GM19238 (cell line): ENCODE measurements around the gene GRHL1.
"Not testable (repeated sequence)": the region's sequence is repeated elsewhere in the genome, so short reads cannot be mapped to it uniquely, and the experiment has no call there.

ENCODE experiments used
- DNase-seq: peaks from one replicate; pipeline ENCODE4 v3.0.0; 2011; ENCODE audit warnings: low spot score; ENCODE audit not compliant: insufficient read length

The GRHL1 gene

DNA sequence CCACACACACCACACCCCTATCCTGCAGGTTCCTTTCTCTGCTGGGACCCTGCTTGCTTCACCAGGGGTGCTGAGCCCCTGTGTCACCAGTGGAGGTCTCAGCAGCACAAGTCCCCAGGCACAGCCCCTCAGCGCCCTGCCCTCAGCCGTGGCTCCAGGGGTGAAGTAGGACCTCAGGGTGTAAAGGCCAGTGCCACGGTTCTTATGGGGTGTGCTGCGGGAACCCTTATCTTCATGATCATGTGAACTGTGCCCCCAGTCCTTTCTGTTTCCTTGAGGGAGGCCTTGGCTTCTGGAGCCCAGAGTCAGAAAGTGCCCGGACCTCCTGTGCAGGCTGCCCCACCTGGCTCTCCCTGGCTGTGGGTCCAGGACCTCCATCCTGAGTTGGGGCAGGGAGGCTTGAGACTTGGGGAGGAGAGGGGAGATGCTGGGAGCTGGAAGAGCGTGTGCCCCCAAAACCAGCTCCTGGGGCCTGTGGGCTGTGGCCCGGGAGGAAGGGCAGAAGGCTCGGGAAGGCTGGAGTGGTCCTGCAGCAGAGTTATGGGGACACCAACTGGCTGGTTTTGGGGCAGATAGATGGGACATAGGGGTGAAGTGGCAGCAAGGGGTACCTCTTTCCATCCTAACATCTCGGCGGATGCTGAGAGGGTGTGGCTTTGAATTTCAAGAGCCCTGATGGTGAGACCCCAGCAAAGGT is 71.6 kb downstream of the GRHL1 start:
- DNase-seq: no peak

DNA sequence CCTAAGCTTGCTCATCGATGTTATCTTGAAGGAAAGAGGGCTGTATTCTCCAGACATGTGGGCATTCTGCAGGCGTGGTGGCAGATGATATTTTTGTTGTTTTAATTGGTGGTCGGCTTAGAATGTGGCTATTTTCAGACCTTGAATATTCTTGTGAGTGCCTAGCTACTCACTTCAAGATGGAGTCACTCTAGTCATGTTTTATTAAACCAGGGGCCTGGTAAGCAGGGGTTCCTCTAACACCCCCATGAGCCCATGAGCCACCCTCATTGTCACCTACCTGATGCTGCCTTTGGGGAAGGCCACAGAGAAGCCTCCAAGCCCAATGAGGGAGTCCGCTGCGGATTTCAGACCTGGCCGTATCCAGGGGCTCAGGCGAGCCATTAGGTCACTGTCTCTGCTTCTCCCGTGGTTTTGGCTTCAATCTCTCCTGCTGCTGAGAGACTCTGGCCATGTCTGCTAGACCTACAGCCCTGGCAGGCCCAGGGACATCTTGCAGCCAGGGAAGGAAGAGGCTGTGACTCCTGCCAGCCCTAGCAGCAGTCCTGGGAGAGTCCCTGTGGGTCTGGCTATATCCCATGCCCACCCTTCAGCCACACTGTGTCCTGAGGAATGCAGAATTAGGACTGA is 75.6 kb downstream of the GRHL1 start:
- no peak for DNase-seq

GRCh38 chr2:10027660-10028330 is 76.3 kb downstream of the GRHL1 start:
- no peak for DNase-seq

DNA sequence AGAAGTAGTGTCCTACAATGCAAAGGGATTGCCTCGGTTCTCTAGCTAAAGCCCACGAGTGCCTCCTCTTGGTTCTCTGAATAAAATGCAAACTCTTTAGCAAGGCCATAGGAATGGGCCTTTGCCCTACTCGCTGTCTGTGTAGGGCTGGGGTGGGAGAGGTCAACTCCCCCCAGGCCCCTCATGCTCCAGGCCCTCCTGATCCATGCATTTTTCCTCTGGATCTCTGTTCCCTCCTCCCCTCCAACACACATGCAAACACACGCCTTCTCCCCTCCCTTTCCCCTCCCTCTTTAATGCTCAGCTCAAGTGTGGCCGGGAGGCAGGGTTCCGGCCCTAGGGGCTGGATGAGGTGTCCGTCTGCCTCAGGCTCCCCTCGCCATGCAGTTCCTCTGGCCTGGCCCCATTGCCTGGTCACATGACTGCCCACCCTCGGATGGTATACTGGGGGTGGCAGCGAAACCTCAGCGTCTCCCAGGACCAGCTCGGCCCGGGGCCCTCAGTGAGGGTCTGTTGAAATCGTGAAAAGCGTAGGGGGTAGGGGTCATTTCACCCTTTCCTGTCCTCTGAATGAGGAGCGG is 77.0 kb downstream of the GRHL1 start:
- no peak for DNase-seq

- DNase-seq: peak; percentile 31
Measured at GRCh38 chr2:10028988-10029874, 77.7 kb downstream of the GRHL1 start.

GRCh38 chr2:10029875-10030223 is 78.4 kb downstream of the GRHL1 start:
- no peak for DNase-seq

GRCh38 chr2:10030311-10030736 is 78.8 kb downstream of the GRHL1 start:
- DNase-seq: no peak

DNA sequence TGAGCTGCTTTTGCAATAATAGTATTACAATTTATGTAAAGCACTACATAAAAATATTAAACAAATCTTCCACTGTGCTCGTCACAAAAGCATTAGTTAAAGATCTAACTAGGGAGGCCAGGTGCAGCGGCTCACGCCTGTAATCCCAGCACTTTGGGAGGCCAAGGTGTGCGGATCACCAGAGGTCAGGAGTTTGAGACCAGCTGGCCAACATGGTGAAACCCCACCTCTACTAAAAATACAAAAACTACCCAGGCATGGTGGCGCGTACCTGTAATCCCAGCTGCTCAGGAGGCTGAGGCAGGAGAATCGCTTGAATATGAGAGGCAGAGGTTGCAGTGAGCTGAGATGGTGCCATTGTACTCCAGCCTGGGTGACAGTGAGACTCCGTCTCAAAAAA is 79.3 kb downstream of the GRHL1 start:
- not testable (repeated sequence) for DNase-seq

- DNase-seq: no peak
Measured at GRCh38 chr2:10031886-10032745, 80.6 kb downstream of the GRHL1 start.

DNA sequence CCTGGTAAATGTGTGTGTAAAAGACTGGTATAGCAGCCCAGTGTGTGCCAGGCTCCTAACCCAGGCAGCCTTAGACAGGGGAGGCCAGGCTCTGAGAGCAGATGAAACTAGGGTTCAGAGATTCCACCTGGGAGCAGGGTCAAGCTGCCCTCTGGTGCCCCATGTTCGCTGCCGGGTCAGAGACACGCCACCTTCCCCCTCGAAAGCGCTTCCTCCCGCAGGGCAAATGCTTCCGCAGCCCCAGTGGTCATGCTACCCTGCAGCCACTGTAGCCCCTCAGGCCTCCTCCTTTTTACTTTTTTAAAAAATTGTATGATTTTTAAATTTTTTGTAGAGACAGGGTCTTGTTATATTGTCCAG is 81.2 kb downstream of the GRHL1 start:
- no peak for DNase-seq

- DNase-seq: no peak
Measured at GRCh38 chr2:10033251-10034006, 81.9 kb downstream of the GRHL1 start.

DNA sequence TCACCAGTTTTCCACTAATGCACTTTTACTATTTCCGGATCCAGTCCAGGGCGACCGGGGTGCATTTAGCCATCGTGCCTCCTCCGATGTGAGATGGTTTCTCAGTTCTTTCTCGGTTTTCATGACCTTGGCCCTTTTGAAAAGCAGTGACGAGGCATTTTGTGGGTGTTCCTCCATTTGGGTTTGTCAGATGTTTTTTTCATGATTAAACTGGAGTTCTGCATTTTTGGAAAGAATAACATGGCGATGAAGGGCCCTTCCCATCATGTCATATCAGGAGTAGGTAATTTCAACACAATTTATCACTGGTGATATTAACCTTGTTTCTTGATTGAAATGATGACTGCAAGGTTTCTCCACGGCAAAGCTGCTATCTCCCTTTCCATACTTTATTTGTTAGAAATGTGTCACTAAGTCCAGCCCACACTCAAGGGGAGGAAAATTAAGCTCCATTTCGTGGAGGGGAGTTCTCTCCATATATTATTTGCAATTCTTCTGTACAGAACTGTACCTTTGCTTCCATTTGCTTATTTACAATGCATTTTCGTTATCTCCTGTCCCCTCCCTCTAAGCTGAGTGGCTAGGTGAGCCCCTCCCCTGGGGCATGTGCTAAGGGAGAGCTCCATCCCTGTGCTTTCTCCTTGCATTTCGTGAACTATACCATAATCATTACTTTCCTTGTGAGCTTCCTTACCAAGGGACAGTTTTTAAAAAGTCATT is 83.0 kb downstream of the GRHL1 start:
- DNase-seq: no peak

- DNase-seq: no peak
Measured at GRCh38 chr2:10035053-10035422, 83.5 kb downstream of the GRHL1 start.

DNA sequence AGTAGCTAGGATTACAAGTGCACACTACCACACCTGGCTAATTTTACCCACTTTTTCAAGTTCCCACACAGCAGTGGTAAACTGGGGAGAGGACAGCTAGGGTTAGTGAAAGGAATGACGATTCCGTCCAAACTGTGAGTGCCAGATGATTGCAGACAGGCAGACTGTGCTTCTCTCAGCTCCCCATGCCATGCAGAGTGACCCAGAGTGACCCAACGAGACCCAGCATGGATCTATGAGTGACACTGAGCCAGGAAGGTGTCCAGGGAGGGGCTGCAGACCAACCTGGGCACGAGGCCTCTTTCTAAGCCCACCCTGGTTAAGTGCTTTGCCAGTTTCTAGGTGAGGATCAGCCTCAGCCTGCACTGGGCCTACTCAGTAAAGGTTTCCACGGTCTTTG is 84.1 kb downstream of the GRHL1 start:
- no peak for DNase-seq

- DNase-seq: no peak
Measured at GRCh38 chr2:10036095-10036884, 84.8 kb downstream of the GRHL1 start.

- DNase-seq: no peak
Measured at GRCh38 chr2:10038123-10038522, 86.6 kb downstream of the GRHL1 start.

GRCh38 chr2:10038716-10039115 is 87.2 kb downstream of the GRHL1 start:
- DNase-seq: no peak

- no peak for DNase-seq
Measured at GRCh38 chr2:10039658-10040410, 88.3 kb downstream of the GRHL1 start.
